Calu3 (cell line): ENCODE measurements around the gene PVALEF. TPM values are rescaled to one million over a fixed set of nuclear protein-coding genes. Genes with fewer than 3 reads are reported as not detected.

Experiments used
- BruUV-seq: library from RNA; stranded (reverse); fragments of 400-500 nt; replicated peaks from 2 replicates; lab custom pipeline; 2021; lab: Mats Ljungman, UMichigan
- CTCF ChIA-PET: fragments of 300-600 bp; sonication (Branson Sonifier 250); formaldehyde crosslinking; loops from one replicate; lab custom pipeline; 2022; ENCODE audit warnings: antibody characterized with exemption; lab: Charles Lee
- DNase-seq: peaks from one replicate; pipeline ENCODE4 v3.0.0; 2022
- H3K27ac Mint-ChIP-seq: one replicate; pipeline ENCODE4 v1.8.0; 2022; ENCODE audit warnings: mixed read lengths; ENCODE audit not compliant: unreplicated experiment
- H3K27me3 Mint-ChIP-seq: one replicate; pipeline ENCODE4 v1.8.0; 2022; ENCODE audit warnings: mixed read lengths; ENCODE audit not compliant: unreplicated experiment
- H3K36me3 Mint-ChIP-seq: one replicate; pipeline ENCODE4 v1.8.0; 2022; ENCODE audit warnings: mild to moderate bottlenecking, moderate library complexity, mixed read lengths; ENCODE audit not compliant: insufficient read depth, unreplicated experiment
- H3K4me1 Mint-ChIP-seq: one replicate; pipeline ENCODE4 v1.8.0; 2022; ENCODE audit warnings: mild to moderate bottlenecking, low read depth, mixed read lengths; ENCODE audit not compliant: unreplicated experiment
- H3K4me3 Mint-ChIP-seq: one replicate; pipeline ENCODE4 v1.8.0; 2022; ENCODE audit warnings: mild to moderate bottlenecking, low read depth, moderate library complexity, mixed read lengths; ENCODE audit not compliant: unreplicated experiment
- H3K9me3 Mint-ChIP-seq: one replicate; pipeline ENCODE4 v1.8.0; 2022; ENCODE audit warnings: low read depth, mixed read lengths; ENCODE audit not compliant: unreplicated experiment
- CTCF ChIP-seq: fragments of 200-600 bp; IDR thresholded peaks from one replicate; pipeline ENCODE4 v1.8.0; 2022; ENCODE audit warnings: antibody characterized with exemption; ENCODE audit not compliant: unreplicated experiment
- intact Hi-C: fragments of 100-400 bp; cut with micrococcal nuclease; formaldehyde crosslinking; loops from one replicate; pipeline ENCODE4 v1.10.0; 2022; ENCODE audit not compliant: unreplicated experiment
- total RNA-seq: library from RNA; stranded (reverse); gene quantifications from 2 replicates; pipeline ENCODE4 v1.2.3, GENCODE V29; 2022

Gene PVALEF
- total RNA-seq, 1 experiment from 2014 or later: not detected

- peaks cover 81% of the 10 kb centered on the region for H3K27me3 Mint-ChIP-seq
- BruUV-seq: no TSS peak
- CTCF ChIA-PET: no interaction called here
- no peaks in the 10 kb centered on the region for H3K9me3 Mint-ChIP-seq
- no peaks in the 10 kb centered on the region for H3K36me3 Mint-ChIP-seq
- no peak for TF ChIP-seq CTCF
- intact Hi-C loops: no loop called here
- no peak for DNase-seq
- H3K27ac Mint-ChIP-seq: no peak overlapping the region
- no peaks in the 10 kb centered on the region for H3K4me1 Mint-ChIP-seq
- no peak overlapping the region for H3K4me3 Mint-ChIP-seq
These were observed 3.3 kb upstream of the PVALEF start for GRCh38 chr17:81161972-81162371.

- no peak for DNase-seq
- CTCF ChIA-PET: no interaction called here
- Mint-ChIP-seq H3K4me1 (no peaks in the 10 kb centered on the region), H3K9me3 (no peaks in the 10 kb centered on the region), H3K27ac (no peak overlapping the region), H3K4me3 (no peak overlapping the region), H3K27me3 (peaks cover 76% of the 10 kb centered on the region), H3K36me3 (no peaks in the 10 kb centered on the region)
- intact Hi-C loops: no loop called here
- no TSS peak for BruUV-seq
- no peak for TF ChIP-seq CTCF
These were observed 2.8 kb upstream of the PVALEF start for GRCh38 chr17:81162491-81162890.

- Mint-ChIP-seq H3K27me3 (peaks cover 69% of the 10 kb centered on the region), H3K36me3 (no peaks in the 10 kb centered on the region), H3K4me1 (no peaks in the 10 kb centered on the region), H3K4me3 (no peak overlapping the region), H3K27ac (no peak overlapping the region), H3K9me3 (no peaks in the 10 kb centered on the region)
- intact Hi-C loops: no loop called here
- no peak for DNase-seq
- CTCF ChIA-PET: no interaction called here
- no TSS peak for BruUV-seq
- no peak for TF ChIP-seq CTCF
These were observed 2.1 kb upstream of the PVALEF start for GRCh38 chr17:81163051-81163695.

GRCh38 chr17:81163703-81164370 is 1.5 kb upstream of the PVALEF start:
- peaks cover 62% of the 10 kb centered on the region for H3K27me3 Mint-ChIP-seq
- no peak overlapping the region for H3K4me3 Mint-ChIP-seq
- no peaks in the 10 kb centered on the region for H3K9me3 Mint-ChIP-seq
- intact Hi-C loops: no loop called here
- DNase-seq: no peak
- CTCF ChIA-PET: interaction anchor here (0.6 kb wide), 1 partner anchor 16 kb away, joined by 8 read pairs; no protein-coding TSS in a partner anchor
- H3K36me3 Mint-ChIP-seq: no peaks in the 10 kb centered on the region
- no TSS peak for BruUV-seq
- H3K27ac Mint-ChIP-seq: no peak overlapping the region
- no peaks in the 10 kb centered on the region for H3K4me1 Mint-ChIP-seq
- TF ChIP-seq CTCF: no peak
